DOHH2 (cell line): ENCODE measurements around the gene PRKN.
"Not testable (repeated sequence)": the region's sequence is repeated elsewhere in the genome, so short reads cannot be mapped to it uniquely, and the experiment has no call there.

Experiments used
- EZH2phosphoT487 ChIP-seq: fragments of 200-600 bp; sonication (generic); IDR thresholded peaks from 2 replicates; pipeline ENCODE4 v1.6.1; 2017; ENCODE audit warnings: borderline replicate concordance, mild to moderate bottlenecking, antibody characterized with exemption, low read length, moderate library complexity, mixed read lengths
- TF ChIP-seq, protein P1 (sequence below): fragments of 200-600 bp; sonication (generic); IDR thresholded peaks from one replicate; pipeline ENCODE4 v1.5.1; 2014; ENCODE audit warnings: antibody characterized with exemption, mild to moderate bottlenecking, low read depth, low read length; ENCODE audit not compliant: poor library complexity, severe bottlenecking

- TF ChIP-seq, protein P1, sequence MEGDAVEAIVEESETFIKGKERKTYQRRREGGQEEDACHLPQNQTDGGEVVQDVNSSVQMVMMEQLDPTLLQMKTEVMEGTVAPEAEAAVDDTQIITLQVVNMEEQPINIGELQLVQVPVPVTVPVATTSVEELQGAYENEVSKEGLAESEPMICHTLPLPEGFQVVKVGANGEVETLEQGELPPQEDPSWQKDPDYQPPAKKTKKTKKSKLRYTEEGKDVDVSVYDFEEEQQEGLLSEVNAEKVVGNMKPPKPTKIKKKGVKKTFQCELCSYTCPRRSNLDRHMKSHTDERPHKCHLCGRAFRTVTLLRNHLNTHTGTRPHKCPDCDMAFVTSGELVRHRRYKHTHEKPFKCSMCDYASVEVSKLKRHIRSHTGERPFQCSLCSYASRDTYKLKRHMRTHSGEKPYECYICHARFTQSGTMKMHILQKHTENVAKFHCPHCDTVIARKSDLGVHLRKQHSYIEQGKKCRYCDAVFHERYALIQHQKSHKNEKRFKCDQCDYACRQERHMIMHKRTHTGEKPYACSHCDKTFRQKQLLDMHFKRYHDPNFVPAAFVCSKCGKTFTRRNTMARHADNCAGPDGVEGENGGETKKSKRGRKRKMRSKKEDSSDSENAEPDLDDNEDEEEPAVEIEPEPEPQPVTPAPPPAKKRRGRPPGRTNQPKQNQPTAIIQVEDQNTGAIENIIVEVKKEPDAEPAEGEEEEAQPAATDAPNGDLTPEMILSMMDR: not testable (repeated sequence)
- TF ChIP-seq EZH2phosphoT487: not testable (repeated sequence)
These were observed 1417.8 kb downstream of the PRKN start for GRCh38 chr6:161309774-161310173.
